GM21717 (cell line): ENCODE data around the gene GRIK5.
"Not testable (repeated sequence)": the region's sequence is repeated elsewhere in the genome, so short reads cannot be mapped to it uniquely, and the experiment has no call there.

Experiments used
- ATAC-seq: cut with Tn5 transposase; IDR thresholded peaks from one replicate; pipeline ENCODE4 v1.9.1; 2021; ENCODE audit warnings: mild to moderate bottlenecking, moderate library complexity; ENCODE audit not compliant: unreplicated experiment

GRIK5 gene

DNA sequence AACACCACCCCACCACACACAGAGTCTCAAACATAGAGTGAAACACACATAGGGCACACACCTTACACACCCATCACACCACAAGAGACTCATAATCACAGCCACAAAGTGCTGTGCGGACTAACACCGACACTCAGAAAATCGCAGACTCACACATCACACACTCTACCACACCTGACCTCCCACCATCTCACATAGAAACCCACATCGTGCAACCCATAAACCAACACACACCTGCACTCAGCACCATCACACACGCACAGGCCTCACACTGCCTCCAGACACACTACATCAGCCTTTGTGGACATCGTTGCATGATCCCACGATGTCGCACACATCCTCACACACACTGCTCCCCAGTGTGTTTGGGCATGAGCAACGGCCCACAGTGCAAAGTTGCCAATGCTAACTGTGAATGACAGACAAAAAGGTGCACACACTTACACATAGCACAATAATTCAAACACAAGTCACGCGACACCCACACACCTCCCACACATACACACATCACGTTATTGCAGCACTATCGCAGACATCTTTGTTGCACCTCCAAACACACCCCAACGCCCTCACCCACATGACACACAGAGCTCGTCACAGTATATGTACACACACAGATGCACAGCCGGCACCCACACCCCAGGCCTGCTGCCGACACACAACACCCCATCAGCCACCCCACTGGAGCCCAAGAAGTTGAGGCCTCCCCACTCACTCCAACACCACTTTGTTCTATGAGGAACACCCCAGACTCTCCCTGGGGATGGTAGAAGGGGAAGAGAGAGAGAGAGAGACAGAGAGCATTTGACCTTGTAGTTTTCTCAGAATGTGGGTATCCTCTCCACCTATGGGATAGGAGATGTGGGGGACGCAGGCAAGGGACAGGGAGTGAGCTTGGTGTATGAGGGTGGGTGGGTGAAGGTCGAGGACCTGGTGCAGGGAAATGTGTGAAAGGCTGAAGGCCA lies 74.7 kb downstream of the GRIK5 start:
- no peak for ATAC-seq

- ATAC-seq: no peak
Measured at GRCh38 chr19:41994521-41994971, 75.5 kb downstream of the GRIK5 start.

DNA sequence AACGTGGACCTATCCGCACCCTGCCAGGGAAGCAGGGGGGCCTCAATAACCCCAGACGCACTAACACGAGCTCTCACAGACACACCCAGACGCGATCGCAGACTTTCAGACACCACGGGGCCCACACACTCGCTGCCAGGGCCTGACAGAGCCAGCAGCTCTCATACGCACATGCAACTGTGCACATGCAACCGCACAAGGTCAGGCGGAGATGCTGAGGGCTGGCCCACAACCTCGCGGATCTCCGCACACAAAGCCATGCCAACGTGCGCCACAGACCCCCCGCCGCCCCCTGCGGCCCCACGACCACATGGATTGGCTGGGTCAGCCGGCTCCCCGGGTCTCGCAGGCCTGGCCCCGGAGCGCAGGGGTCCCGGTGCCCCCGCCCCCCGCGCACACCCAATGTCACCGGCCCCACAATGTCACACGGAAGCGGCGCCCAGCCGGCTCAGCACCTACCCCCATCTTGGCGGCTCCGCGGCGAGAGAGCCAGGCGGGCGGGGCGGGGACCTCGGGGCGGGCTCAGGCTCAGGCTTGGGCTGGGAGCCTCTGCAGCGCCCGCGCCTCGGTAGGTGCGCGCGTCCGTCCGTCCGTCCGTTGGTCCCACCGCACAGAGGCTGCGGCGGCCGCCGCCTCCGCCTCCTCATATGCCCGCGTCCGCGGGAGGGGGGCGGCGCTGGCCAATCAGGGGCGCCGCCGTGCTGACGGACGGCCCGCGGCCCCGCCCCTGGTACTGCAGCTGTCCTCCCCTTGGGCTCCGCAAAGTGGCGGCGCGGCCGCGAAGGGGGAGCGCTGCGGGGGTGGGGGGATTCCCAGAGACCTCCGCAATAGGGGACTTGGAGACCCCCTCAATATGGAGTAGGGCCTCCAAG lies 76.2 kb downstream of the GRIK5 start, which contains the start of gene ATP1A3:
Gene ATP1A3 (minus strand): TSS at position 619 of the 872 bp plus-strand sequence. CDS start 154 bp downstream, at position 465.
- no peak for ATAC-seq

DNA sequence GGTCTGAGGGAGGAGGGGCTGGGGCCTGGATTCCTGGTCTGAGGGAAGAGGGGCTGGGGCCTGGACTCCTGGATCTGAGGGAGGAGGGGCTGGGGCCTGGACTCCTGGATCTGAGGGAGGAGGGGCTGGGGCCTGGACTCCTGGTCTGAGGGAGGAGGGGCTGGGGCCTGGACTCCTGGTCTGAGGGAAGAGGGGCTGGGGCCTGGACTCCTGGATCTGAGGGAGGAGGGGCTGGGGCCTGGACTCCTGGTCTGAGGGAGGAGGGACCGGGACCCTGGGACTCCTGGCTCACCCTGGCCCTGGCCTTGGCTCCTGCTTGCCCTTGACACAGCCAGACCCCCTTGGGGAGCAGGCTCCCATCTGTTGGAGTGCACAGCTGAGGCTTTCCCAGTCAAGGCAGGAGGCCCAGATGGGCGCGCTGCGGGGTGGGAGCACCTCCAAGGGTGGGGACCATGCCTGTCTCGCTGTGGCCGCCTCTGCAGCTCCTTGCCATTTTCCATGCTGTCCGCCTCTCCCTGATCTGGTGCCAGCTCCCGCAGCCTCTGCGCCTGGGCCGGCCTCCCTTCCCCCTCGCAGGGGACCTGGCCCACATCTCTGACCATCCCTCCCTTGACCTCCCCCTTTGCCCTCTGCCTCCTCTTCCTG lies 78.0 kb downstream of the GRIK5 start:
- ATAC-seq: not testable (repeated sequence)

- ATAC-seq: no peak
Measured at GRCh38 chr19:41991025-41991424, 79.0 kb downstream of the GRIK5 start.

DNA sequence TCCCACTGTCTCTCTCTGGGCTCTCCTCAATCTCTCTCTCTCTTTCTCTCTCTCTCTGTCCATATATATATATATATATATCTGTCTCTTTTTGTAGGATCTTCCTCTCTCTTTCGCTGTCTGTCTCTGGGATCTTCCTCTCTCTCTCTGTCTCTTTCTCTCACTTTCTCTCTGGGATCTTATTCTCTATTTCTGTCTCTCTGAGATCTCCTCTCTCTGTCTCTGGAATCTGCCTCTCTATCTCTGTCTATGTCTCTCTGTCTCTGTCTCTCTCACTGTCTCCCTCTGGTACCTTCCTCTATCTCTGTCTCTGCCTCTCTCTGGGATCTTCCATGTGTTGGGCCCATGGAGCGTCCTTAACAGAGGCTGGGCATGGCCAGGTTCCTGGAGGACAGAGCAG lies 79.4 kb downstream of the GRIK5 start:
- no peak for ATAC-seq

- no peak for ATAC-seq
Measured at GRCh38 chr19:41990028-41990427, 80.0 kb downstream of the GRIK5 start.

DNA sequence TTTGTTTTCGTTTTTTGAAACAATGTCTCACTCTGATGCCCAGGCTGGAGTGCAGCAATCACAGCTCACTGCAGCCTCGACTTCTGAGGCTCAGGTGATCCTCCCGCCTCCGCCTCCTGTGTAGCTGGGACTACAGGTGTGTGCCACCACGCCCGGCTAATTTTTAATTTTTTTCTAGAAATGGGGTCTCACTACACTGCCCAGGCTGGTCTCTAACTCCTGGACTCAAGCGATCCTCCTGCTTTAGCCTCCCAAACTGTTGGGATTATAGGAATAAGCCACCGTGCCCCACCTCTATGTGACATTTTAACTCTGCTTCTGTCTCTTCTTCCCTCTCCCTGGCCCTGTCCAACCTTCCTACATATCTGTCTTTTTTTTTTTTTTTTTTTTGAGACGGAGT lies 81.1 kb downstream of the GRIK5 start:
- ATAC-seq: no peak

- ATAC-seq: no peak
Measured at GRCh38 chr19:41987141-41987860, 82.7 kb downstream of the GRIK5 start.

DNA sequence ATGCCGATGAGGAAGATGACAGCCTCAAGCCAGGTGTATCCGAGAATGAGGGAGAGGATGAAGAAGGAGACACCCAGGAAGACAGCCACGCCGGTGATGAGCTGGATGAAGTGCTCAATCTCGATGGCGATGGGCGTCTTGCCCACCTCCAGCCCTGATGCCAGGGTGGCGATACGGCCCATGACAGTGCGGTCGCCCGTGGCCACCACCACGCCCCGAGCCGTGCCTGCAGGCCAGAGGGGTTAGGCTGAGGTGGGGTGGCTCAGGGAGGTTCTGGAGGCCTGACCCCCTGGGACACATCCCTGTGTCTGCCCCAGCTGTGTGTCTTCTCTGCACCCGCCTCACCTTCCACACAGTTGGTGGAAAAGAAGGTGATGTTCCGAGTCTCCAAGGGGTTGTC lies 85.0 kb downstream of the GRIK5 start:
- ATAC-seq: no peak

DNA sequence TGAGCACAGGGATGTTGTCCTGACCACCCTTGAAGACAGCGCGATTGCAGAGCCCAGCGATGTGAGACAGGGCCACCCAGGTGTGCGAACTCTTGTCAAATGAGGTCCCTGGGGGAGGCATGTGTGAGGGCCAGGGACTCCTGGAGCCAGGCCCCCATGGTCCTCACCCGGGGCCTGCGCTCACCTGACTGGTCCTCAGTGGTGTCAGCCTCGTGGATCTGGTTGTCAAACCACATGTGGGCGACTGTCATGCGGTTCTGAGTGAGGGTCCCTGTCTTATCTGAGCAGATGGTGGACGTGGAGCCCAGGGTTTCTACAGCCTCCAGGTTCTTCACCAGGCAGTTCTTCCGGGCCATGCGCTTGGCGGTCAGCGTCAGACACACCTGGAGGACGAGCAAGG lies 88.3 kb downstream of the GRIK5 start:
- no peak for ATAC-seq

DNA sequence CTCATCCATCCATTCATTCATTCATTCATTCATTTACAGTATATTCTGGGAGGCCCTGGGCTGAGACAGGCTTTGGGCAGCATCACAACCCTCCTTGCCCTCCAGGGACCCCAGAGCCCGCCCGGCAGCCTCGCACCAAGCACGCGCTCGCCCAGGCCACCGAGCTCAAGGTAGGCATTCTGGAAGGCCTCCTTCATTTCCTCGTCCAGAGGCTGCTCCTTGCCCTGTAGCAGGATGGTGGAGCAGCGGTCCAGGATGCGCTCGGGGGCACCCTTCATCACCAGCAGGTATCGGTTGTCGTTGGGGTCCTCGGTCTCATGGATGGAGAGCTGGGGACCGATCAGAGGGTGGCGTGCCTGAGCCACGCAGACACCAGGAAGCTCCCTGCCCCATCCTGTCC lies 91.5 kb downstream of the GRIK5 start:
- no peak for ATAC-seq

- no peak for ATAC-seq
Measured at GRCh38 chr19:41977916-41978315, 92.1 kb downstream of the GRIK5 start.

GRCh38 chr19:41974652-41975051 lies 95.4 kb downstream of the GRIK5 start:
- ATAC-seq: no peak

- ATAC-seq: no peak
Measured at GRCh38 chr19:41971363-41971762, 98.6 kb downstream of the GRIK5 start.

DNA sequence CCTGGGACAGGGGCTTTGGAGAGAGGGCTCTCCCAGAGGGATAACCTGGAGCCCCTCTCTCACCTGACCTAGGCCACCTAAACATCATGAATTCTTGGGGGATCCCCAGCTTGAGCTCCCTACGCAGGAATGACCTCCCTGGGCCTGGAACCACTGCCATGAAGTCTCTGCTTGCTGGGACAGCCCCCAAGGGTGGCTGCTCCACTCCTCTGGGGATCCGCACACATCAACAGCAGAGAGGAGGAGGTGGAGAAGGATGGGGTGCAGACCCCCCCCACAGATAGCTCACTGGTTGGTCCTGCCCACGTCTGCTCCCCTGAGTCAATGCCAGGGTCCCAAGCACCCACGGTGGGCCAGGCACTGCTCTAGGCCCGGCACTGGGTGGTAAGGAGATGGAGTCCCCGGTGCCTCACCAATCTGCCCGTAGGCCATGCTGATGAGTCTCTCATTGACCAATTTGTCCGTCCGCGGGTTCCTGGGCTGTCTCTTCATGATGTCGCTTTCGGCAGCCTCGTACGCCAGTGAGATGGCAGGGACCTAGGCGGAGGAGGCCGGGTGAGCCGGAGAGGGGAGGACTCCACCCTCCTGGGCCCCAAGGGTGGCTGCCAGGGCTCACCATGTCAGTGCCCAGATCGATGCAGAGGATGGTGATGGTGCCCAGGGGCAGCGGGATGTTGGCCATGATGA lies 100.1 kb downstream of the GRIK5 start:
- ATAC-seq: no peak

DNA sequence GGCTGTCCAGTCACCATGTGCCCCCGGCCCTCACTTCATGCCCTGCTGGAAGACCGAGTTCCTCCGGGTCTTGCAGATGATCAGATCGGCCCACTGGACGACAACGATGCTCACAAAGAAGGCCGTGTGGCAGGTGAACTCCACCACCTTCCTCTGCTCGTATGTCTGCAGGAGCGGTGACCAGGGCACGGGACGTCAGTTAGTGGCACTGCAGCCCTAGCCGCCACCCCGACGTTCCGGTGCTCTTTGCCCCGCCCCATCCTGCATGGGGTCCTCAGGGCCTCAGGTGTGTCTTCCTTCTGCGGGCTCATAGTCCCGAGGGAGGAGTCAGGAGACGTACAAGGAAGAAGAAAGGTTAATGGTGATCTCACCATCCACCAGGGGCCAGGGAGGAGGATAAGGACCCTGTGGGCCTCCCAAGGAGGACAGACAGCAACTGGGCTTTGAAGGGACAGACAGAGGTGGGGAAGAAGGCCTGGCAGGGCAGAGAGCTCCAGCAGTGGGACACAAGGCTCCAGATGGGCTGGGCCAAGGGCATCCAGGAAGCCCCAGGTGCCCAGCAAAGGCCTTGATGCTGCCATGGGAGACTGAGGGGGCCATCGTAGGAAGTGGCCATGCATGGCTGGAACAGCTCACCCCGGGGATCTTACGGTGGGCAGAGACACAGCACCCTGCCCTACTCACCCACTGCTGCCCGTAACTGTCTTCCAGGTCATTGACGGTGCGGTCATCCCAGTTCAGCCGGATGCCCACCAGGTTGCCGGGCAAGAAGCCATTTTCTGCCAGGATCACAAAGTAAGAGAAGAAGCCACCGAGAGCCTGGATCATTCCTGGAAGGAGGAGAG lies 101.0 kb downstream of the GRIK5 start:
- ATAC-seq: no peak

DNA sequence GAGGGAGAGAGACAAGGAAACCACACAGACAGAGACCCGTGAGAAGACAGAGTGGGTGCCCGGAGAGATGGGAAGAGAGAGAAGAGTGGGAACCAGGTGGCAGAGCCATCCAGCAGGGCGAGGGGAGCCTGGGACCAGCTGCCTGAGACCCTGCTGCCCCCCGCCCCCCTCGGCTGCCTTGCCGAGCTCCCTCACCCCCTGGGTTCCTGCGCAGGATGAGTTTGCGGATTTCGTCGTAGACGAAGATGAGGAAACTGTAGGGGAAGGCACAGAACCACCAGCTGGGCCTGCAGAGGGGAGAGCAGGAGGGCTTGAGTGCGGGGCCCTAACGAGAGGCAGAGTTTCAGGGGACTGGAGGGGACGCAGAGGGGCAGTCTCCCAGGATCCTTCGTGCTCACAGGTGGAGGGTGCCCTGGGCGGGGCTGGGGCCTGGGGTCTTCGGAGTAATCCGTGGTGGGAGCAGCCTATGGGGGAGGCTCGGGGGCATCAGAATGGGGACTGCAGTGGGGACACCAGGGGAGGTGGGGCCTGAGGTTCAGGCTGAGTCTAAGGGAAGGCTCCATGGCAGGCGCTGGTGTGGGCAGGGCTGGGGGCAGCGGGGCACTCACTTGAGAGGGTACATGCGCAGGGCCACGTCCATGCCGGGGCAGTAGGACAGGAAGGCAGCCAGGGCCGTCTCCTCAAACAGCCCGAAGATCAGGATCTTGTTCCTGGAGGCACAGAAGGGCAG lies 102.8 kb downstream of the GRIK5 start:
- ATAC-seq: no peak
